Activated T-cell treated with anti-CD3 and anti-CD28 coated beads for 4 hours (primary cell): Measurements from ENCODE around the gene PRDX2.

Experiments
- DNase-seq: peaks from one replicate; pipeline ENCODE4 v3.0.0-alpha.2; 2020

The PRDX2 gene

GRCh38 chr19:12779162-12779993, 22.2 kb downstream of the PRDX2 start:
- DNase-seq = no peak

- DNase-seq = no peak
Measured at GRCh38 chr19:12778905-12779161, 22.8 kb downstream of the PRDX2 start.

- DNase-seq = no peak
Measured at GRCh38 chr19:12778017-12778904, 23.3 kb downstream of the PRDX2 start.

GRCh38 chr19:12777217-12778016, 24.2 kb downstream of the PRDX2 start:
- peak; percentile 74 for DNase-seq

- DNase-seq = no peak
Measured at GRCh38 chr19:12774588-12775555, 26.7 kb downstream of the PRDX2 start, which contains the start of gene HOOK2. Gene HOOK2 (minus strand): TSS chr19:12775552. CDS start chr19:12775449, 103 bp downstream.

GRCh38 chr19:12773571-12773970, 28.0 kb downstream of the PRDX2 start:
- DNase-seq = no peak

GRCh38 chr19:12772323-12772722, 29.3 kb downstream of the PRDX2 start:
- no peak for DNase-seq

- DNase-seq = no peak
Measured at GRCh38 chr19:12770922-12771321, 30.7 kb downstream of the PRDX2 start.

GRCh38 chr19:12769689-12770088, 31.9 kb downstream of the PRDX2 start:
- DNase-seq = no peak

- no peak for DNase-seq
Measured at GRCh38 chr19:12767666-12768065, 33.9 kb downstream of the PRDX2 start.

GRCh38 chr19:12767150-12767549, 34.5 kb downstream of the PRDX2 start:
- DNase-seq = no peak

GRCh38 chr19:12766051-12766521, 35.5 kb downstream of the PRDX2 start:
- peak; percentile 58 for DNase-seq

- DNase-seq = no peak
Measured at GRCh38 chr19:12764698-12765097, 36.9 kb downstream of the PRDX2 start.

- DNase-seq = no peak
Measured at GRCh38 chr19:12763100-12763499, 38.5 kb downstream of the PRDX2 start.

- no peak for DNase-seq
Measured at GRCh38 chr19:12759686-12760085, 41.9 kb downstream of the PRDX2 start.

- no peak for DNase-seq
Measured at GRCh38 chr19:12757544-12758274, 43.9 kb downstream of the PRDX2 start.

GRCh38 chr19:12756150-12756883, 45.3 kb downstream of the PRDX2 start:
- DNase-seq = no peak

GRCh38 chr19:12754465-12755196, 47.0 kb downstream of the PRDX2 start:
- no peak for DNase-seq

GRCh38 chr19:12752056-12752781, 49.4 kb downstream of the PRDX2 start:
- DNase-seq = no peak
